Omental fat pad (tissue), 4 donors: ENCODE measurements around the gene JADE2. TPM values are rescaled to one million over a fixed set of nuclear protein-coding genes. Genes with fewer than 3 reads are reported as not detected.
A peak's percentile ranks its signal among the peaks of the same experiment; 100 is the strongest.
"Not testable (repeated sequence)": the region's sequence is repeated elsewhere in the genome, so short reads cannot be mapped to it uniquely, and the experiment has no call there.

Source experiments
- ATAC-seq: fragments of 150-250 bp; one replicate; pipeline ENCODE4 v1.9.1; 2016; ENCODE audit warnings: mild to moderate bottlenecking, moderate library complexity; ENCODE audit not compliant: low FRiP score
- DNase-seq: peaks from one replicate; pipeline ENCODE4 v3.0.0-alpha.2; 2019; ENCODE audit warnings: low spot score
- CTCF ChIP-seq, 3 donors: fragments of 450-650 bp; IDR thresholded peaks; one replicate each; pipeline ENCODE4 v1.5.1; 2016 to 2017; ENCODE audit warnings: antibody characterized with exemption in 3 of 3, mild to moderate bottlenecking in 3 of 3, moderate library complexity in 2 of 3
- total RNA-seq, 4 donors: library from RNA; depleted of rRNA; stranded (reverse); fragments of >200 nt; gene quantifications; one replicate each; pipeline ENCODE4 v1.1.0, GENCODE V29; 2016

JADE2 gene
- total RNA-seq, 4 donors from 2014 or later, result 17.8 to 72.7 (median 33.8) TPM

DNA sequence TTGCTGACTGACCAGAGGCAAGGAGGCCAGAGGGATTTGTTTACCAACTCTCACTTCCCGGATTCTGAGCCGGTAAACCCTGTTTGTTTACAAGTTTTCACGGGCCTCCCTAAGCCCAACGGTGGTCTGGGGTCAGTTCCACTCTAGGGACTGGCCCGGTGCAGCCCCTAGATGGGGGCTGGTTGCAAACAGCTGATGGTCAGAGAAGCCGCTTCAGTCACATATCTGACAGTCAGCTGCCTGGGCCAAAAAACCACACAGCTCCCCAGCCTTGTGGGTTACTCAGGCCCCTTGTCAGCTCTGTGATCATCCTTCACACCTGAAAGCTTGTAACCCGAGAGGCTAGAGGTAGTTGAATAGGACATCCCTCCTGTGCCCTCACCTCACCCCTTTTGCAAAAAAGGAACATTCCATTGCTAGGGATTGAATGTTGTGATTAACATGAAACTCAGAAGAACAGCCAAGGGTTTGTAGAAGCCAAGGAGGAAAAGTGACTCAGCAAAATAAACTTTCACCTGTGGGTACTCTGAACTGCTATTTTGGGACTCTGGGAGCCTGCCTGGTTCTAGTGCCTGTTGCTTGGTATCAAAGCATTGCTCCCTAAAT is 66.8 kb downstream of the JADE2 start:
- TF ChIP-seq CTCF (IDR thresholded peaks at IDR 0.05), result no peak
- ATAC-seq, result peak; percentile 49
- no peak for DNase-seq

DNA sequence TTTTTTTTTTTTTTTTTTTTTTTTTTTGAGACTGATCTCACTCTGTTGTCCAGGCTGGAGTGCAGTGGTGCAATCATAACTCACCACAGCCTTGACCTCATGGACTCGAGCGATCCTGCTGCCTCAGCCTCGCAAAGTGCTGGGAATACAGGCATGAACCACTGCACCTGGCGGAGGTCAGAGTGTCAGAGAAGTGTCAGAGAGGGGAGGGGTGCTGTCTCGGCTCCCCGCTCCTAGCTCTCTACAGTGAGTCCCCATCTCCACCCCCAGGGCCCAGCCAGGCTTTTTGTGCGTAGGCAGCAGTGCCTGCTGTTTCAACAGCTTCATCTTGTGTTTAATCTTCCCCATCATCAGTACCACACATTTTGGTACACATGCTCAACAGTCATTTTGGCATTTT is 68.9 kb downstream of the JADE2 start:
- TF ChIP-seq CTCF (IDR thresholded peaks at IDR 0.05), result no peak
- DNase-seq (no peak), ATAC-seq (no peak)

- no peak for TF ChIP-seq CTCF (IDR thresholded peaks at IDR 0.05)
- ATAC-seq (no peak), DNase-seq (no peak)
Observed at GRCh38 chr5:134594797-134595457, 69.5 kb downstream of the JADE2 start.

GRCh38 chr5:134595458-134595838 is 70.0 kb downstream of the JADE2 start:
- ATAC-seq, result no peak
- no peak for TF ChIP-seq CTCF (IDR thresholded peaks at IDR 0.05)

DNA sequence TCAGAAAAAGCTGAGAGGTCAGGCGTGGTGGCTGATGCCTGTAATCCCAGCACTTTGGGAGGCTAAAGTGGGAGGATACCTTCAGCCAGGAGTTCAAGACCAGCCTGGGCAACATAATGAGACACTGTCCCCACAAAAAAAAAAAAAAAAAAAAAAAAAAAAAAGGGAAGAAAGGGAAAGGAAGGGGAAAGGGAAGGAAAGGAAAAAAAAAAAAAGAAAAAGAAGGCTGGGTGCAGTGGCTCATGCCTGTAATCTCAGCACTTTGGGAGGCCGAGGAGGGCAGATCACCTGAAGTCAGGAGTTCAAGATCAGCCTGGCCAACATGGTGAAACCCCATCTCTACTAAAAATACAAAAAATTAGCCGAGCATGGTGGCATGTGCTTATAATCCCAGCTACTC is 74.3 kb downstream of the JADE2 start:
- DNase-seq, ATAC-seq: not testable (repeated sequence)

More at GRCh38 chr5:134595458-134595838, 70.0 kb downstream of the JADE2 start:
- DNase-seq, result no peak

GRCh38 chr5:134600600-134600999 is 75.1 kb downstream of the JADE2 start:
- no peak for TF ChIP-seq CTCF (IDR thresholded peaks at IDR 0.05)
- DNase-seq, result no peak
- no peak for ATAC-seq

DNA sequence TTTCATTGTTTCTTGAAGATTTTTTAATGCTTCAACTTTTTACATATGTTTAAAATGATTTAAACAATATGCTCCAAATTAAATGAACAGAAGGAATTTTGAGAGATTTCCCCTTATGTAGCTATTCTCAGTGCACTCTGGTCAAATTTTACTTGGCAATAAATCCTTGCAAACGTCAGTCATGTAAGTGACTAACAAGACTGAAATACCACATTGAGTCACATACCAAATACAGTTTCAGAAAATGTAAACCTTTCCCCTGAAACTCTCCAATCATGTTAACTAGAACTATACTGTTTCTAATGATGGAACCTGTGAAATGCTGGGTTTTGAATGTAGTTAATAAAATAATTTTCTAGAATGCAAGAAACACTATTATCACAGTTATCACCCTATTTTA is 77.6 kb downstream of the JADE2 start:
- ATAC-seq, result no peak

More for the DNA sequence above, 77.6 kb downstream of the JADE2 start:
- no peak for TF ChIP-seq CTCF (IDR thresholded peaks at IDR 0.05)
- DNase-seq, result no peak
